HG03095 (cell line): ENCODE results near the gene ITGB8.

Experiments
- ATAC-seq: cut with Tn5 transposase; IDR thresholded peaks from one replicate; pipeline ENCODE4 v1.9.1; 2021; ENCODE audit warnings: moderate library complexity; ENCODE audit not compliant: unreplicated experiment

Gene ITGB8

DNA sequence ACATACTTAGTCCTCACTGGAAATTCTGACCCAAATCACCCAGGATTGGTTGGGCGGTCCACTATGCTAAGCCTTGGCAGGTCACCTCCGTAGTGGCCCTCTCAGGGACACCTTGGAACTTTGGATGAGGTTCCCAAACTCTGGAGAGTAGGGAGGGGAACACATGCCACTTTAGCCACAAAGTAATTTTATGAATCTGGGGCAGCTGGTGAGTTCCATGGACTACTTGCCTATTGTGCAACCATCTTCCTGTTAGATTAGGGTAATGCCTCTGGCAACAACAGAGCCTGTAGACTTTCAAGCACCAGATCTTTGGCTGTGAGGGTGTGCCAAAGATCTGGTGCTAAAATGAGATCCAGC lies 77.7 kb downstream of the ITGB8 start:
- ATAC-seq, result no peak

- no peak for ATAC-seq
Observed at GRCh38 chr7:20409961-20410360, 79.3 kb downstream of the ITGB8 start.

DNA sequence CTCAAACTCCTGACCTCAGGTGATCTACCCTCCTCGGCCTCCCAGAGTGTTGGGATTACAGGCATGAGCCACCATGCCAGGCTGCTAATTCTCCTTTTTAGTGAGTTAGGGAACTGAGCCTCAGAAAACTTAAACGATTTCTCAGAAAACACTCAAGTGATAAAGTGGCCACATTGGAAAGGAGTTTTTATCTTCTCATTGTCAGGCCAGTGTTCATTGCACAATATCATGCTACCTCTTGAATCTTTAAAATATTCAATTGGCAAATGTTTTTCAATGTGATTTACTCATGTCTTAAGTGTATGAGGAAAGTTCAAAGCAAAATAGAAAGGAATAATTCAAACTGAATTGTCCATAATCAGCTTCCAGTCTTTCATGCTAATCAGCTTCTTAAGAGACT lies 80.7 kb downstream of the ITGB8 start:
- no peak for ATAC-seq

DNA sequence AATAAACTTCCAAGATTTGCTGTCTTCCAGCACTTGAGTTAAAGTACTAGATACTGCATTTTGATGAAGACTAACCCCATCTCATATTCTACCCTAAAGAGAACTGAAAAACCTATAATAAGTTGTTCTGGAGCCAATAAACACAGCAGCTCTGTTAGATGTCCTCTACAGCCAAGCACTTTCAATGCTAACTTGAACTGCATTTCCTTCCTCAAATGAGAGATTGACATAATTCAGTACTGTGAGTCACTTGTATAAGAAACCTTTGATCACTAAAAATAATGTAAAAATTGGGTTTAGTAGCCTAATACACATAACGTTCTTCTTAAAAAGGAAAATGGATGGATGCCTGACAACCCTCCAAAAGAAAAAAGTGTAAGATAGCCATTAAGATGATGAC lies 81.3 kb downstream of the ITGB8 start:
- ATAC-seq, result no peak

DNA sequence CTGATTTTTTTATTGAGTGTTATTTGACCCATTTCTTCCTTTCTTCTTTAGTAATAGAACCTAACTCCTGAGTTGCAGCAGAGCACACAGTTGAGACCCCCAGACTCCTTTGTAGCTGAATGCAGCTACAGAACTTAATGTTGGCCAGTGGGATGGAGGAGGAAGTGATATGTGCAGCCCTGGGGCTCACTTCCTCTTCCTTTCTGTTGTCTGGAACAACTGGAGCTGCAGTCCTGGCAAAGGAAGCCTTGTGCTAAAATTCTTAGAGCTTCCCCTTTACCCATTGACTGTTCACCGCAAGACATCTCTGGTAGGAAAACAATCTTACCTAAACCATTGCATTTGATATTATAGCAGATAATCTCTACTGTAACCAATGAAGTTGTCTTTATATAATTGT lies 86.6 kb downstream of the ITGB8 start:
- ATAC-seq, result no peak

DNA sequence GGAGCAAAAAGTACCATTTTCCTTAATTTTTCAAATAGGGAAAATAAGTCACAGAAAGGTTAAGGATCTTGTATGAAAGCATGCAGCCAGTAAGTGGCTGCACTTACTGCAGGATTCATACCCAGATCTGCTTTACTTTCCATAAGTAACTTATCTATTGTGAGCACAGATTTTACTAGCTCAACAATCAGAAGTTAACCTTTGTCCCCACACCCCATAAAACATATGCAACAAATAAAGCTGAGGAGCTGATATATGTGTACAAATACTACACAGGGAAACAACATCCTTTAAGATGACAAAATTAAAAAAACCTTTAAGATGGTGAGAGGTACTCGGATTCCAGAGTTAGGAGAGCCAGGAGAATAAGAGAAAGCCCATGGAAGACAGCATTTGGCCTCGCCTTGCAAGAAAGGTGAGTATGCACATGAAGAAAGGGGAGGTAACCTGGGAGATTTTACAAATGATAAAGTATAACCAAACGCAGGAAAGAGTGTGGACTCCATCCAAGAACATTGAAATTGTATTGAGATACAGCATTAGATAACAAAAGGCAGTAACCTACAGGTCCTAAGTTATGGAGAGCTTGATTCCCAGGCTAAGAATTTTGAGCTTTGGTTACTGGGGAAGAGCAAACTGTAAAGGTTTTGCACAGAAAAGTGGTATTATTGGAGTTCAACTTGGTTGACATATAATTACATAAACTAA lies 87.1 kb downstream of the ITGB8 start:
- no peak for ATAC-seq

DNA sequence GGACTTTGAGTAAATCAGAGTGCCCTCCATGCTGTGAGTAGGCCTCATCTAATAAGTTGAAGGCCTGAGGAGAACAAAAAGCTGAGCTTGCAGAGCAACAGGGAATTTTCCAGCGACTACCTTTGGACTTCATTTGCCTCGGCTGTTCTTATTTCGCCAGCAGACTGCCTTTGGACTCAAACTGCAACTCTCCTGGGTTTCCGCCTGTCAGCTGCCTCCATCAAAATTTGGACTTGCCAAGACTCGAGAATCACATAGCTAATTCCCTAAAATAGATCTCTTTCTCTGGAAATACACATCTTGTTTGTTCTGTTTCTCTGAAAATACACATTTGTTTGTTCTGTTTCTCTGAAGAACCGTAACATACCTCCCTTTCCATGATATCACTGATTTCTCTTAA lies 93.8 kb downstream of the ITGB8 start:
- no peak for ATAC-seq

DNA sequence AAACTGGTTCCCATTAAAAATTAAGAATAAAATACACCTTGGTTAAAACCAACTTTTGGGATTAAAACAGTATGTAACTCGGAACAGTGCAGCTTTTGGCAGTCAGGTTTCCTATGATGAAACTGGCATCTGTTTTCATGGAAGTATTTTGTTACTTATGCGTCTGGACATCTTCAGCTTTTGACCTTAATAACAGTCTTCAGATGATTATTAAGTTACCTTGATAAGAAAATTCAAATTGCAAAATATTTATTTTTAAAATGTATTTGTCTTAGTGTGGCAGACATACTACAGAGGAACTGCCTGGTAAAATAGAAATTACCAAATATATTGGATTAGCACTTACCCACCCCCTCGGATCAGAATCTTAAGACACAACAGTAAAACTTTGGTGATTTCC lies 100.0 kb downstream of the ITGB8 start:
- ATAC-seq, result no peak

DNA sequence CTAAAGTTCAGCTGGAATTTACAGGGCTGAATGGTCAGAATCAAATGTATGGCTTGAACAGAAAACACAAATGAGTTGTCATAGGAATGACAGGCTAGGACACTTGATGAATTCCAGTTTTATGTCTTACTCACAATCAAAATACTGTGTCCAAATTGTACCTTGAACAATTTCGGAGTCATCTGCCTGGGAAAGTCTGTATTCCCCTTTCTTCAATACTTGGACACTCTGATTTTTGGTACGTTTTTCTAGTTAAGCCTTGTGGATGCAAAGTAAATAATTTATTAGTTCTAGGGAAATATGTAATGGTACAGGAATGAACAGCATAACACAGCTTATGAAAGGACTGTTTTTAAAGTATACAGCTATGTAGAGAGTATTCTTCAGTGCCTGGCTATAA lies 100.4 kb downstream of the ITGB8 start:
- no peak for ATAC-seq

DNA sequence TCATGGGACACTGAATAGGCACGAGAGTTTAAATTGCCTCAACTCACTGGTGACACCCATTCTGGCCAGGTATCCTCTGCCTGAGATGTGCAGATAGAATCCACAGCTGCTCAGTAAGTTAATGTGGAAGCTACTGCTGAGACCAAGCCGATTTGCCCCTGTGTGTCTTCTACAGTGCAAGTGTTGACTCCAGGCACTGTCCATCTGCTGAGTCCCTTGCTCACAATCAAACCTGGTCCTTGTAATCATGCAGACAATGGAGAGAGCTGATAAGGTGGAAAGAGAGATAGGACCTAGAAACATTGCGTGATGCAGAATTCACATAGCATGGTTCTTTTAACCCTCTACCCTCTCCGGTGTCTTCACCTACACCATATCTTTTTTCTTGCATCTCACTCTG lies 101.4 kb downstream of the ITGB8 start:
- ATAC-seq, result no peak

DNA sequence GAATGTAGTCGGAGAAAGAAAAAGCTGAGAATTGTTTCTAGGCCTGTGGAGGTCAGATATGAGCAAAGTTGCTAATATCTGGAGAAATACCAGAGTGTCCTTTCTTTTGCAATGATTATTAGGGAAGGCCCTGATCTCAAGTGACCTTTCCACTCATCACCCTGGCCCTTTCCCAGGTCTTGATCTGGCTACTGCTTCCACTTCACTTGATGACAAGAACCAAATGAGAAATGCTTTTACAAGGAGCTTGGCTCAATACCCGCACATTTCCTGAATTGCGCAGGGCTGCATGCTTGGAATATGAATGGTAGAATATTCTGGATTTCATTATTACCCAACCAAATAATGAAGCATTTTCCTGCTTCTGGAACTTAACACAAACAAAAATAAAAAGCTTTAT lies 104.6 kb downstream of the ITGB8 start:
- no peak for ATAC-seq

- no peak for ATAC-seq
Observed at GRCh38 chr7:20438248-20438647, 107.5 kb downstream of the ITGB8 start.

DNA sequence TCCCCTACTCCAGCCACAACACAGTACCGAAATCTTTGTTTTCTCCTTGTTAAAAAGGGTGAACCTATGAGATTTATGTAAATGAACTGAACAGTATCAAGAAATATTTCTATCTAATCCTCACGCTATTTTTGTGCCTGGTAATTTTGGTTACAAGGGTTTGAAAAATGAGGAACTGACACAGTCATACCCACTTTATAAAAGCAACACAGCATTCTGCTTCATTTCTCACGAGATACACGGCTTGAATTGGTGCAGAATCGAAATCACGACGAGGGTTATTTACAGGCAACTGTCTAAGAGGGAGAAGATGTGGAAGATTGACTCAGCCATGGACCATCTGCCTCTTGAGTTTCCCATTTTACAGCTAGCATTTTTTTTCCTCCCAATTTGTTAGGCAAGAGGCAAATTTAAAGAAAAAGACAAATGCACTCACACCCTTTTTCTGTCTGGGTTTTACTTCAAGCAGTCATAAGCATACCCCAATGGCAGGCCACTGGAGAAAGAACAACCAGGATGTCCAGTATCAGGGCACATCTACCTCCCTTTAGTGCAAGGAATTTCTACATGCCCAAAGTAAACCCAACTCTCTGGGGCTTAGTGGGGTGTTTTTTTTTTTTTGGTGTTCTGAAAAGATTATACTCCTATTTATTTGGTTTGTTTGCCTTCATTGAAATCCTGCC lies 108.1 kb downstream of the ITGB8 start:
- peak; percentile 82 for ATAC-seq

GRCh38 chr7:20439416-20440185 lies 108.9 kb downstream of the ITGB8 start:
- no peak for ATAC-seq

GRCh38 chr7:20440472-20441105 lies 109.9 kb downstream of the ITGB8 start:
- no peak for ATAC-seq

- no peak for ATAC-seq
Observed at GRCh38 chr7:20441346-20441745, 110.6 kb downstream of the ITGB8 start.

- ATAC-seq, result no peak
Observed at GRCh38 chr7:20441991-20442441, 111.3 kb downstream of the ITGB8 start.

GRCh38 chr7:20442951-20443350 lies 112.3 kb downstream of the ITGB8 start:
- no peak for ATAC-seq

- ATAC-seq, result no peak
Observed at GRCh38 chr7:20444030-20444800, 113.5 kb downstream of the ITGB8 start.

DNA sequence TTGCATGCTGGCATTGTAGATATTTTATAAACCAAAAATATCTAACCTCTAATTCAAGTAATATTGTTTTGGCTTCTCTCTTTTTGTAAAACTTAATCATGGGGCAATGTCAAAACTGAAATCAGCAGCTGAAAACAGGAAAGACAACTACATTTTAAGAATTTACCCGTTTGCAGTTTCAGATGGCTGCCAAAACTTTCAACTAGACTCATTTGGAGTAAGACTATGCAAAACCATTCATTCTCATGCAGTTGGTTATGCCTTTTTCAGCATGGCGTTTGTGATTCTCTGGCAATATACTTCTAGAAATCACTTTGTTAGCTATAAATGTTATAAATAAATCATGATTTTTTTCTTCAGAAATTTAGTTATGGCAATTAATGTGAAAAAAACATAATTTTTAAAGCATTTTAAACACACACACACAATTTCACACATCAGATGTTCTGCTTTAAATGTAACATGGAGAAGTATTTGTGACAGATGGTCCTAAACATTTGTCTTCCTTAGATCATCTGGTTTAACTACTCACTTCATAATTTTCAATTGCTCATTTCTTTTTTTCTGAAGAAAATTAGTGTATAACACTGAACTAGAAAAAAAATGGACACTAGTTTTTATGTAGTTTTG lies 116.4 kb downstream of the ITGB8 start:
- peak; percentile 72 for ATAC-seq
